Stimulated activated CD4-positive, alpha-beta T cell treated with anti-CD3 and anti-CD28 coated beads, Interleukin-15, amount 100 ng/mL, for 24 hours (primary cell): ENCODE results near the gene CD99L2.
A peak's percentile ranks its signal among the peaks of the same experiment; 100 is the strongest.

ENCODE experiments used
- DNase-seq: peaks from one replicate; pipeline ENCODE4 v3.0.0-alpha.2; 2020

CD99L2 gene

DNA sequence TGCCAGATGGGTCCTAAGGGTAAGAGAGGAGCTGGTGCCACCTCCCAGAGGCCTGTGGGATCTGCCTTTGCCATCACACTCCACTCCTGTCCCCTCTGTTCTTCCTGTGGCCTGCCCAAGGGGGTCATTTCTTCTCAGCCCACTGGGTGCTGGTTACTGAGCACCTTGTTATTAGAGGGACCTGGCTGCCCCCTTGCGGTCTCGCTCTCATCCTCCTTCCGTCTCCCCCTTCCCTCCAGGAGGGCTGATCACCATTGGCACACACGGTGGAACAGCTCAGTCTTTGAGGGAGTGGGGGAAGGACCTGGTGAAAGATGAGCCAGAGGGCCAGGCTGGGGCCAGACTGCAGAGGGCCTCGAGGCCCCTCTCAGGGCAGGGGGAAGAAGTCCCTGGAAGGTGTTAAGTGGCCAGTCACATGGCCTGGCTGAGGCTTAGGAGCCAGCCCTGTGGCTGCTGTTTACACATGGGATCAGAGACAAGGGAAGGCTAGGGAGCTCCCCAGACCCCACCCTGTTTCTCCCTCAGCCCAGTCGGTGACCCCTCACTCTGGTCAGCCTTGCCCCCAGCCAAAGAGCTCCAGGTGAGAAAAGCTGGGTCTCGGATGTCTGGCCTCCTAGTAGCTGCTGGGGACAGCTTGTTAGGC lies 137.2 kb downstream of the CD99L2 start:
- no peak for DNase-seq

DNA sequence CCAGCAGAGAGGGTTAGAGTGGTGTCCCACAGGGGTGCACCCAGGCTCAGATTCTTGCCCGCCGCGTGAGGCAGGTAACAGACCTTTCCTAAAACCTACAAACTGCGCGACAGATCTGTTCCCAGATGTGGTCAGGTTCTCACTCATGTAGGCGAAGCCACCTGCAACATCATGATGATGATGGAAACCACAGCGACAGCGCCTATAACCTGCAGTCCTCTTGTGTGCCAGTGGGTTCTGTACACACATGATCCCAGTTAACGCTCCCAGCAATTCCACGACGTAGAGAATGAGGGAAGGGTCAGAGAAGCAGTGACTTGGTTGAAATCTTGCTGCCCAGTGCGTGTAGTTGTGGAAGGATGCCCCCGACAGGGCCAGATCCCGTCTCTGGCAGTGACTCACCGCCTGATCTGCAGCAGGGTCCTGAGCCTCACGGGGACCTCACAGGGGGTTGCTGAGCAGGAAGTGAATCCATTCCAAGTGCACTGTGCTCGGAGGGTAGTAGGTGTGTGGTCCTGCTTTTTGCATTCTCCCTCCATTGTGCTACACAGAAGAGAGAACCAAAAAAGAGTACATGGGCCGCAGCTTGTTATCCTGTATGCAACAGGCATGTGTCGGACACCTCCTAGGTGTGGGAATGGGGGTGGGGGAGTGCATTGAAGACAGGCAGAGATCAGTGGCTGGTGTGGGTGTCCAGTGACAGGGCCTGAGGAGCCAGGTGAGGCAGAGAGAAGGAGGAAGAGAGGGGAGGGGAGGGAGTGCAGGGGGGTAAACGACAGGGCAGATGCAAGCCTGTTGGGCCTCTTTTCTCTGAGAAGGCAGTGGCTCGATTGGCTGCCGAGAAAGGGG lies 138.7 kb downstream of the CD99L2 start:
- DNase-seq = no peak

GRCh38 chrX:150757371-150757770 lies 141.1 kb downstream of the CD99L2 start:
- no peak for DNase-seq

- no peak for DNase-seq
Observed at GRCh38 chrX:150753968-150754367, 144.5 kb downstream of the CD99L2 start.

DNA sequence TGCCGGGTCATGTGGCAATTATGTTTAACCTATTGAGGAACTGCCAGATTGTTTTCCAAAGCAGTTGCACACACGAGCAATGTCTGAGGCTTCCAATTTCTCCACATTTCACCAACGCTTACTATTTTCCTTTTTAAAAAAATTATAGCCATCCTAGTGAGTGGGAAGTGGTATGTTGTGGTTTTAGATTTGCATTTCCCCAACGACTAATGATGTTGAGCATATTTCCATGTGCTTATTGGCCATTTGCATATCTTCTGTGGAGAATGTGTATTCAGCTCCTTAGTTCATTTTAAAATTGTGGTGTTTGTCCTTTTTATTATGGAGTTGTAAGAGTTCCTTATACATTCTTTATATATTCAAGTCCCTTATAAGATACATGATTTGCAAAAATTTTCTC lies 145.1 kb downstream of the CD99L2 start:
- no peak for DNase-seq

DNA sequence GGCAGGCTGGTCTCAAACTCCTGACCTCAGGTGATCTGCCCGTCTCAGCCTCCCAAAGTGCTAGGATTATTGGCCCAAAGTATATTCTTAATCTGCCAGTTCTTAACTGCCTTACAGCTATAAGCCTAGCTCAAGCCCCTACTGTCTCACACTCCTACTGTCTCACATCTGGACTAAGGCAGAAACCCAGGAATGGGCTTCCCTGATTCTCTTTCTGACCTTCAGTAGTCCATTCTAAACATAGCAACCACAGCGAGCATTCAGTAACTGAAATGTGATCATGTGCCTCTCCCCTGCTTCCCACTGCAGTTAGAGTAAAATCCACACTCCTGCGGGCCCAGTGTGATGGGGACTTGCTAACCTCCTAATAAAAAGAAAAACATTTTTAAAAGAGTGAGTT lies 146.3 kb downstream of the CD99L2 start:
- no peak for DNase-seq

GRCh38 chrX:150736475-150736874 lies 162.0 kb downstream of the CD99L2 start:
- no peak for DNase-seq

- peak; percentile 70 for DNase-seq
Observed at GRCh38 chrX:150731795-150732194, 166.7 kb downstream of the CD99L2 start.

GRCh38 chrX:150730719-150731118 lies 167.7 kb downstream of the CD99L2 start:
- no peak for DNase-seq

- no peak for DNase-seq
Observed at GRCh38 chrX:150729956-150730355, 168.5 kb downstream of the CD99L2 start.

GRCh38 chrX:150719621-150720020 lies 178.8 kb downstream of the CD99L2 start:
- DNase-seq = no peak
